ENCODE measurements around the gene MIOS. TPM values are rescaled to one million over a fixed set of nuclear protein-coding genes. Genes with fewer than 3 reads are reported as not detected.

Gene MIOS
- total RNA-seq, 1 donor from 2014 or later: 62.0 TPM

- no peaks in the 10 kb centered on the region for H4K20me1 ChIP-seq (ENCODE audit: low read depth)
- H3K9me3 ChIP-seq (ENCODE audit: low read depth): no peaks in the 10 kb centered on the region
- no peaks in the 10 kb centered on the region for H3K27me3 ChIP-seq
- Mint-ChIP-seq H3K27ac (no peak overlapping the region), H3K9me3 (peaks cover 16% of the 10 kb centered on the region), H3K36me3 (peaks cover 7% of the 10 kb centered on the region), H3K4me1 (peaks cover 14% of the 10 kb centered on the region), H3K27me3 (ENCODE audit: insufficient read depth, low read depth) (no peaks in the 10 kb centered on the region), H3K4me3 (no peak overlapping the region)
- H3K79me2 ChIP-seq (ENCODE audit: low read depth): peaks cover 17% of the 10 kb centered on the region
- H3K27ac ChIP-seq: no peak overlapping the region
- TF ChIP-seq EZH2phosphoT487 (IDR thresholded peaks at IDR 0.05) (no peak), EZH2 (IDR thresholded peaks at IDR 0.05) (no peak)
- TF ChIP-seq, protein P1, sequence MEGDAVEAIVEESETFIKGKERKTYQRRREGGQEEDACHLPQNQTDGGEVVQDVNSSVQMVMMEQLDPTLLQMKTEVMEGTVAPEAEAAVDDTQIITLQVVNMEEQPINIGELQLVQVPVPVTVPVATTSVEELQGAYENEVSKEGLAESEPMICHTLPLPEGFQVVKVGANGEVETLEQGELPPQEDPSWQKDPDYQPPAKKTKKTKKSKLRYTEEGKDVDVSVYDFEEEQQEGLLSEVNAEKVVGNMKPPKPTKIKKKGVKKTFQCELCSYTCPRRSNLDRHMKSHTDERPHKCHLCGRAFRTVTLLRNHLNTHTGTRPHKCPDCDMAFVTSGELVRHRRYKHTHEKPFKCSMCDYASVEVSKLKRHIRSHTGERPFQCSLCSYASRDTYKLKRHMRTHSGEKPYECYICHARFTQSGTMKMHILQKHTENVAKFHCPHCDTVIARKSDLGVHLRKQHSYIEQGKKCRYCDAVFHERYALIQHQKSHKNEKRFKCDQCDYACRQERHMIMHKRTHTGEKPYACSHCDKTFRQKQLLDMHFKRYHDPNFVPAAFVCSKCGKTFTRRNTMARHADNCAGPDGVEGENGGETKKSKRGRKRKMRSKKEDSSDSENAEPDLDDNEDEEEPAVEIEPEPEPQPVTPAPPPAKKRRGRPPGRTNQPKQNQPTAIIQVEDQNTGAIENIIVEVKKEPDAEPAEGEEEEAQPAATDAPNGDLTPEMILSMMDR (IDR thresholded peaks at IDR 0.05): no peak
- H3K9ac ChIP-seq: no peak overlapping the region
- no peak overlapping the region for H3K4me2 ChIP-seq
- peaks cover 9% of the 10 kb centered on the region for H3K4me1 ChIP-seq
- no peak overlapping the region for H2AFZ ChIP-seq (replicated peaks)
- DNase-seq (ENCODE audit: low spot score): no peak
- peaks cover 7% of the 10 kb centered on the region for H3F3A ChIP-seq (ENCODE audit: low read depth)
- no peaks in the 10 kb centered on the region for H3K36me3 ChIP-seq
- no peak overlapping the region for H3K4me3 ChIP-seq
Observed at GRCh38 chr7:7563813-7564212, 2.9 kb upstream of the MIOS start.

DNA sequence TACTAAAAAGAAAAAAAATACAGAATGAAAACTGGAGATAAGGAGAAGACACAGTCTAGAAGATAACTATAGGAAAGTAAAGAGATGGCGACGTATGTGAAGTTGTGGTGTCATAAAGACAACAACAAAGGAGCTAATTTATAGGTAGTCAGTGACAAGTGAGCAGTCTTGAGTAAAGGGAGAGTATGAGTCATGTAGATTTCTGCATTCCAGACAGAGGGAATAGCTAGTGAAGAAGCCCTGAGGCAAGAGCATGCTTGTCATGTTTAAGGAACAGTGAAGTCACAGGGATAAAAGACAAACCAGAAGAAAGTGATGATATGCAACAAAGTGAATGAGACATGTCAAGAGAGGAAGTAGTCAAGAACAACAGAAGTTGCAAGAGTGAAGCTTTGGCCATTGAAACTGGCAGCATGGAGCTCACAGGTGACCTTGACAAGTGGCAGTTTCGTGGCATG is 2.3 kb upstream of the MIOS start:
- no peak overlapping the region for H2AFZ ChIP-seq (replicated peaks)
- no peaks in the 10 kb centered on the region for H4K20me1 ChIP-seq (ENCODE audit: low read depth)
- H3K4me2 ChIP-seq: no peak overlapping the region
- no peak overlapping the region for H3K27ac Mint-ChIP-seq
- H3K27me3 ChIP-seq: no peaks in the 10 kb centered on the region
- no peak for TF ChIP-seq EZH2phosphoT487 (IDR thresholded peaks at IDR 0.05)
- TF ChIP-seq EZH2 (IDR thresholded peaks at IDR 0.05): no peak
- TF ChIP-seq, protein P1 (IDR thresholded peaks at IDR 0.05): no peak
- no peaks in the 10 kb centered on the region for H3K36me3 ChIP-seq
- peaks cover 10% of the 10 kb centered on the region for H3K4me1 ChIP-seq
- H3K27ac ChIP-seq: no peak overlapping the region
- no peak for DNase-seq (ENCODE audit: low spot score)
- H3K4me1 Mint-ChIP-seq: peaks cover 19% of the 10 kb centered on the region
- no peak overlapping the region for H3K9ac ChIP-seq
- H3K36me3 Mint-ChIP-seq: peaks cover 8% of the 10 kb centered on the region
- peaks cover 23% of the 10 kb centered on the region for H3K79me2 ChIP-seq (ENCODE audit: low read depth)
- H3K4me3 Mint-ChIP-seq: no peak overlapping the region
- H3K9me3 ChIP-seq (ENCODE audit: low read depth): no peaks in the 10 kb centered on the region
- no peaks in the 10 kb centered on the region for H3K27me3 Mint-ChIP-seq (ENCODE audit: insufficient read depth, low read depth)
- H3K9me3 Mint-ChIP-seq: peaks cover 16% of the 10 kb centered on the region
- no peak overlapping the region for H3K4me3 ChIP-seq
- peaks cover 7% of the 10 kb centered on the region for H3F3A ChIP-seq (ENCODE audit: low read depth)

DNA sequence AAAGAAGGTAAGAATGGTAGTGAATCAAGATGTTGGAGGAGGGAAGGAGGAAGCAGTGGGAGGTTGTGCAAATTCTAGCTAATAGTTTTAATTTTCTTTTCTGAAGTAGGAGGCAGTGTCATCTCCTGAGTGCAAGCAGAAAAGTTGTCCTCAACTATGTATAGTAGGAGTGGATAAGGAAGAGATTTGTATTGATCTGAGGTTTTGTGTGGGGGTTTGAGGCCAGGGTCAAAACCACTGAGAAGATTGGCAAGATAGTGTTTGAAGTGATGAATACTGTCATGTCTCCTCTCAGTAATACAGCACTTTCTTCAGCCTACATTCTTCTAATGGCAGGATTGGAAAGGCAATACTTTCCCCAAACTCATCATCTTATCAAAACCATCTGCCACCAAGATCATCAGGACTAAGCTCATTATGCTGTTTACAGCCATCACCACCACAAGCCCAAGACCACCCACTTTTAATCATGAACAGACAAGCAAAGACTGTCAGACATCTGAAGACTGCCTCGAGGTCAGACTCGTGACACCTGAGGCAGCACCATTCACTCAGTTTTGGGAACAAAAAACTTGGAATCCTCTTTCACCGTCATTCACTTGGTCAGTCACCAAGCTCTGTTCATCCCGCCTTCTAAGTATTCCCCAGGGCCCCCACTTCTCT is 1.5 kb upstream of the MIOS start:
- Histone ChIP-seq H3K4me3 (no peak overlapping the region), H2AFZ (replicated peaks) (no peak overlapping the region)
- H3K27me3 Mint-ChIP-seq (ENCODE audit: insufficient read depth, low read depth): no peaks in the 10 kb centered on the region

More for the DNA sequence above, 1.5 kb upstream of the MIOS start:
- no peaks in the 10 kb centered on the region for H4K20me1 ChIP-seq (ENCODE audit: low read depth)
- H3F3A ChIP-seq (ENCODE audit: low read depth): peaks cover 7% of the 10 kb centered on the region
- no peak overlapping the region for H3K4me2 ChIP-seq
- no peak for TF ChIP-seq EZH2 (IDR thresholded peaks at IDR 0.05)
- TF ChIP-seq, protein P1 (IDR thresholded peaks at IDR 0.05): no peak
- no peak for TF ChIP-seq EZH2phosphoT487 (IDR thresholded peaks at IDR 0.05)
- H3K4me3 Mint-ChIP-seq: no peak overlapping the region
- peaks cover 10% of the 10 kb centered on the region for H3K4me1 ChIP-seq
- H3K4me1 Mint-ChIP-seq: peaks cover 19% of the 10 kb centered on the region
- no peaks in the 10 kb centered on the region for H3K36me3 ChIP-seq
- no peak overlapping the region for H3K9ac ChIP-seq
- H3K9me3 ChIP-seq (ENCODE audit: low read depth): no peaks in the 10 kb centered on the region
- H3K79me2 ChIP-seq (ENCODE audit: low read depth): peaks cover 31% of the 10 kb centered on the region
- no peaks in the 10 kb centered on the region for H3K27me3 ChIP-seq
- peaks cover 16% of the 10 kb centered on the region for H3K36me3 Mint-ChIP-seq
- no peak overlapping the region for H3K27ac ChIP-seq
- peaks cover 19% of the 10 kb centered on the region for H3K9me3 Mint-ChIP-seq
- H3K27ac Mint-ChIP-seq: no peak overlapping the region
- DNase-seq (ENCODE audit: low spot score): no peak
